AG04449 (cell line): Measurements from ENCODE around the gene FLT3.
"Not testable (repeated sequence)": the region's sequence is repeated elsewhere in the genome, so short reads cannot be mapped to it uniquely, and the experiment has no call there.

ENCODE experiments used
- CTCF ChIA-PET: fragments of 350-600 bp; formaldehyde crosslinking; extraction: SDS; loops from one replicate; lab custom pipeline; 2021; ENCODE audit warnings: antibody characterized with exemption; lab: Yijun Ruan, JAX
- POLR2A ChIA-PET: fragments of 400-600, 350-600 bp; formaldehyde crosslinking; extraction: SDS; loops from one replicate; lab custom pipeline; 2020; ENCODE audit warnings: antibody characterized with exemption, inconsistent platforms; lab: Yijun Ruan, JAX
- DNase-seq: peaks from one replicate; pipeline ENCODE4 v3.0.0-alpha.2; 2010; ENCODE audit warnings: low read depth, low spot score
- H3K4me3 ChIP-seq: 2 replicates; pipeline ENCODE4 v1.5.1; 2011; ENCODE audit warnings: low read depth, mild to moderate bottlenecking, control low read depth, low read length
- TF ChIP-seq, protein P1 (sequence below): IDR thresholded peaks from one replicate; pipeline ENCODE4 v1.5.1; 2011; ENCODE audit warnings: mild to moderate bottlenecking, moderate library complexity, low read length, control low read depth, inconsistent platforms; ENCODE audit not compliant: insufficient read depth; ENCODE audit errors: missing control alignments

FLT3 gene

DNA sequence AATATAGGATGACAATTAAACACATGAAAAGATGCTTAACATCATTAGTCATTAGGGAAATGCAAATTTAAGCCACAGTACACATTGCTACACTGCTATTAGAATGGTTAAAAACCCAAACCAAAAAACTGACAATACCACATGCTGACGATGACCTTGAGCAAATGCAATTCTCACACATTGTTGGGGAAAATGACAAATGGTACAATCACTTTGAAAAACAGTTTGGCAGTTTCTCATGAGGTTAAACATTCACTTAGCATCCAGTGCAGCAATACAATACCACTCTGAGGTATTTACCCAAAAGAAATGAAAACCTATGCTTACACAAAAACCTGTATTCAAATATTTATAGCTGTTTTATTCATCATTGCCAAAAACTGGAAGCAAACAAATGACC, 11.3 kb downstream of the FLT3 start:
- no peak overlapping the region for H3K4me3 ChIP-seq
- TF ChIP-seq, protein P1, sequence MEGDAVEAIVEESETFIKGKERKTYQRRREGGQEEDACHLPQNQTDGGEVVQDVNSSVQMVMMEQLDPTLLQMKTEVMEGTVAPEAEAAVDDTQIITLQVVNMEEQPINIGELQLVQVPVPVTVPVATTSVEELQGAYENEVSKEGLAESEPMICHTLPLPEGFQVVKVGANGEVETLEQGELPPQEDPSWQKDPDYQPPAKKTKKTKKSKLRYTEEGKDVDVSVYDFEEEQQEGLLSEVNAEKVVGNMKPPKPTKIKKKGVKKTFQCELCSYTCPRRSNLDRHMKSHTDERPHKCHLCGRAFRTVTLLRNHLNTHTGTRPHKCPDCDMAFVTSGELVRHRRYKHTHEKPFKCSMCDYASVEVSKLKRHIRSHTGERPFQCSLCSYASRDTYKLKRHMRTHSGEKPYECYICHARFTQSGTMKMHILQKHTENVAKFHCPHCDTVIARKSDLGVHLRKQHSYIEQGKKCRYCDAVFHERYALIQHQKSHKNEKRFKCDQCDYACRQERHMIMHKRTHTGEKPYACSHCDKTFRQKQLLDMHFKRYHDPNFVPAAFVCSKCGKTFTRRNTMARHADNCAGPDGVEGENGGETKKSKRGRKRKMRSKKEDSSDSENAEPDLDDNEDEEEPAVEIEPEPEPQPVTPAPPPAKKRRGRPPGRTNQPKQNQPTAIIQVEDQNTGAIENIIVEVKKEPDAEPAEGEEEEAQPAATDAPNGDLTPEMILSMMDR: no peak
- POLR2A ChIA-PET: no interaction called here
- CTCF ChIA-PET: no interaction called here
- DNase-seq: no peak

DNA sequence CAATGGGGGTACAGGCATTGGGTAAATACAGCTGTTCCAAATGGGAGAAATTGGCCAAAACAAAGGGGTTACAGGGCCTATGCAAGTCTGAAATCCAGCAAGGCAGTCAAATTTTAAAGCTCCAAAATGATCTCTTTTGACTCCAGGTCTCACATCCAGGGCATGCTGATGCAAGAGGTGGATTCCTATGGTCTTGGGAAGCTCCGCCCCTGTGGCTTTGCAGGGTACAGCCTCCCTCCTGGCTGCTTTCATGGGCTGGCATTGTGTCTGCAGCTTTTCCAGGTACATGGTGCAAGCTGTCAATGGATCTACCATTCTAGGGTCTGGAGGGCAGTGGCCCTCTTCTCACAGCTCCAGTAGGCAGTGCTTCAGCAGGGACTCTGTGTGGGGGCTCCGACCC, 22.6 kb downstream of the FLT3 start:
- POLR2A ChIA-PET, CTCF ChIA-PET, H3K4me3 ChIP-seq, DNase-seq: not testable (repeated sequence)

DNA sequence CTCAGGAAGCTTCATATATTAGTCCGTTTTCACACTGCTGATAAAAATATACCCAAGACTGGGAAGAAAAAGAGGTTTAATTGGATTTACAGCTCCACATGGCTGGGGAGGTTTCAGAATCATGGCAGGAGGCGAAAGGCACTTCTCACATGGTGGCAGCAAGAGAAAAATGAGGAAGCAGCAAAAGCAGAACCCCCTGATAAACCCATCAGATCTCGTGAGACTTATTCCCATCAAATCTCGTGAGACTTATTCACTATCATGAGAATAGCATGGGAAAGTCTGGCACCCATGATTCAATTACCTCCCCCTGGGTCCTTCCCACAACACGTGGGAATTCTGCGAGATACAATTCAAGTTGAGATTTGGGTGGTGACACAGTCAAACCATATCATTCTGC, 23.1 kb downstream of the FLT3 start:
- CTCF ChIA-PET: interaction anchor here (0.6 kb wide), 1 partner anchor 9 kb away, joined by 3 read pairs; no protein-coding TSS in a partner anchor

DNA sequence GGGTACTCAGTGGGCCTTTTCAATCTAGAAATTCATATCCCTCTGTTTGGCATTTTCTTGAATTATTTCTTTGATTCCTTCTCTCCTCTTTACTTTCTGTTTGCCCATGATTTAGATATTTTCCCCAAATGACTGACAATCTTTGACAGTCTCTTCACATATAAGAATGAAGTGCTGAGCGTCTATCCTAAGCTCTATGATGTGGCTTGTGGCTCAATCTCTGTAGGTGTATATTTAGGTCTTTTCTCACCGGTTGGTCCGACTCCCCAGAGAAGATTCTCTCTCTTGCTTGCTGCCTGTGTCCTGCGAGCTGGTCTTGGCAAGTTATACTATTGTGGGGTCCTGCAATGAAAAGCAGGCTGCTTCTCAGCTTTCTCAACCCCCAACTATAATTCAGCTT, 29.0 kb downstream of the FLT3 start:
- CTCF ChIA-PET: no interaction called here

More for the DNA sequence above, 23.1 kb downstream of the FLT3 start:
- no peak for DNase-seq
- no peak overlapping the region for H3K4me3 ChIP-seq
- TF ChIP-seq, protein P1: no peak
- POLR2A ChIA-PET: no interaction called here

DNA sequence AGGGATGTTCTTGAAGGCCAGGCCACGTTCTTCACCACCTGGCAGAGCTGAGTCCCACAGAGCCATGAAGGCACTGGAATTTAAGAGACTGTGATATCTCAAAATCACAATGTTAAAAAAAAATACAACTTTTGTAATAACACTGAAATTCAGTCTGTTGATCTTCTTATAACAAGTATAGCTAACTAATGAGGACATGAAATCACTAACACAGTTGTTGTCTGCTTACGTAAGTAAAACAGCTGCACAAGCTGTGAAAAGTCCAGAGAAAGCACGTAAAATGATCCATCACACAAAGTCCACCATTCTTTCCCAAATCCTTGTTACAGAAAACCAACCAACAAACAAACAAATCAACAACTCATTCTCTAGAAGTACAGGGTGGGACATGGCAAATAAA, 32.9 kb downstream of the FLT3 start:
- no peak overlapping the region for H3K4me3 ChIP-seq
- TF ChIP-seq, protein P1: no peak
- CTCF ChIA-PET: interaction anchor here (1.0 kb wide), 1 partner anchor 11 kb away, joined by 3 read pairs; no protein-coding TSS in a partner anchor
- no peak for DNase-seq
- POLR2A ChIA-PET: no interaction called here

More for the DNA sequence above, 29.0 kb downstream of the FLT3 start:
- no peak for DNase-seq
- POLR2A ChIA-PET: no interaction called here
- TF ChIP-seq, protein P1: no peak
- no peak overlapping the region for H3K4me3 ChIP-seq

DNA sequence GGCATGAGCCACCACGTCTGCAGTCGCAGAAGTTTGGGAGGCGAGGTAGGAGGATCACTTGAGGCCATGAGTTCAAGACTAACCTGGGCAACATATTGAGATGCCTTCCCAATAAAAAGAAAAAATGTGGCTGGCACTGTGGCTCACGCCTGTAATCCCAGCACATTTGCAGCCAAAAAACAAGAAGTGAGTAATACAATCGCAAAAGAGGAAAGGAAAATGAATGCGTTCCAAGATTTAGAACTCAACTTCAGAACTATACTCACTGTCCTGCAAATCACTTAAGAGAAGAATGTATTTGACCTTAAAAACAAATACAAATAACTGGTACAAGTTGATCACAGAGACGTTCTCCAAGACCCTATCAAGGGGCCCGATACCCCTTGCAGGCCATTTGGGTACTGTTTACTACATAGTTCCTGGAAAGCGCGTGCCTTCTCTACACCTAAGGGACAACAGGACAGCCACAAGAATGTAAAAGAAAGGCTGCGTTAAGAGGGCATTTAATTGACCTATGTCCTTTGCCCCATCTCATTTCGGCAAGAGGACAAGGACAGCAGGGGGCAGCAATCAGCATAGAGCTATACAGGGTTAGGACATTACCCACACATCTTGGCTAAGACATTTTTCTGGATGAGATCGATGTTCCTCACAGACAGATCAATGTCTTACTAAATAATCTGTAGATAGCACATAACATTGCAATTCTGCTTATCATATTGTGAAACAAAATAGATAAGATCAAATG, 41.3 kb downstream of the FLT3 start:
- CTCF ChIA-PET: interaction anchor here (1.0 to 1.5 kb wide), 3 partner anchors 8 to 740 kb away, joined by 3 to 4 read pairs (median 3); no protein-coding TSS in a partner anchor
- no peak overlapping the region for H3K4me3 ChIP-seq

More for the DNA sequence above, 41.3 kb downstream of the FLT3 start:
- no peak for DNase-seq
- POLR2A ChIA-PET: no interaction called here
- TF ChIP-seq, protein P1: no peak
